ENCODE data around the gene ZNF76.
"Not testable (repeated sequence)": the region's sequence is repeated elsewhere in the genome, so short reads cannot be mapped to it uniquely, and the experiment has no call there.

ZNF76 gene

DNA sequence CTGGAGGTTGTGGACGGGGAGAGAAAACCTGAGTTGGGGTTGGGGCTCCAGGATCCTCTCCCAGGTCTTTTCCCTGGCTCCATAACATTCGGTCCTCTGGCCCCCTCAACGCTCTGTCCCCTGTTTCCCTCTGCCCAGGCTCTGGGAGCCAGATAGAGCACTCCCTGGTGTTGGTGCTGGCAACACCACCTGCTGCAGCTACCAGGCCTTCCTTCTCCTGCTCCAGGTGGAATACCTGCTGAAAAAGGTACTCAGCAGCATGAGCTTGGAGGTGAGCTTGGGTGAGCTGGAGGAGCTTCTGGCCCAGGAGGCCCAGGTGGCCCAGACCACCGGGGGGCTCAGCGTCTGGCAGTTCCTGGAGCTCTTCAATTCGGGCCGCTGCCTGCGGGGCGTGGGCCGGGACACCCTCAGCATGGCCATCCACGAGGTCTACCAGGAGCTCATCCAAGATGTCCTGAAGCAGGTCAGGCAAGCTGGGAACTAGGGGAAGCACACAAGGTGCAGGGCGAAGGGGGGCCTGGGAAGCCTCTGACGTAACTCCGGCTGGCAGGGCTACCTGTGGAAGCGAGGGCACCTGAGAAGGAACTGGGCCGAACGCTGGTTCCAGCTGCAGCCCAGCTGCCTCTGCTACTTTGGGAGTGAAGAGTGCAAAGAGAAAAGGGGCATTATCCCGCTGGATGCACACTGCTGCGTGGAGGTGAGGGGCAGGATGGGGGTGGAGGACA is 52.7 kb downstream of the ZNF76 start:
- H3K9me3 Mint-ChIP-seq, result no peaks in the 10 kb centered on the region
- no peak for ATAC-seq
- peak overlapping the region; percentile 92 for H3K27ac Mint-ChIP-seq
- H3K27me3 Mint-ChIP-seq, result no peaks in the 10 kb centered on the region
- peaks cover 61% of the 10 kb centered on the region for H3K36me3 Mint-ChIP-seq
- H3K4me3 Mint-ChIP-seq, result peak overlapping the region; percentile 60
- peaks cover 75% of the 10 kb centered on the region for H3K4me1 Mint-ChIP-seq

DNA sequence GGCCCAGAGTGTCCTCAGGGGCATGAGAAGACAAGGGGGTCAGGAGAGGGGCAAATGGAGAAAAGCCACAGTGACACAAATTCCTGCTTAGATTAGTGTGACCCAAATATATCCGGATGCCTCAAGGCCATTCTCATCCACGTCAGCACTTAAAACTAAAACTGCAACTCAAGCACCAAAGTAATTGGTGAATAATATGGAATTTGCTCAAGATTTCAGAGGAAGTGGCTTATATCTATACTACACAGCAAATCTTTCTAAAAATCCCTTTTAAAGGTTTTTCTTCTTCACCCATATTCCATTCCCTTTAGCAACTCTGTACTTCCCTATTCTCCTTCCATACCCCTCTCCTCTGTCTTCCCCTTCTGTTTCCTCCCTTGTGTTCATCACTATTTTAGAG is 53.3 kb downstream of the ZNF76 start:
- ATAC-seq, result no peak

DNA sequence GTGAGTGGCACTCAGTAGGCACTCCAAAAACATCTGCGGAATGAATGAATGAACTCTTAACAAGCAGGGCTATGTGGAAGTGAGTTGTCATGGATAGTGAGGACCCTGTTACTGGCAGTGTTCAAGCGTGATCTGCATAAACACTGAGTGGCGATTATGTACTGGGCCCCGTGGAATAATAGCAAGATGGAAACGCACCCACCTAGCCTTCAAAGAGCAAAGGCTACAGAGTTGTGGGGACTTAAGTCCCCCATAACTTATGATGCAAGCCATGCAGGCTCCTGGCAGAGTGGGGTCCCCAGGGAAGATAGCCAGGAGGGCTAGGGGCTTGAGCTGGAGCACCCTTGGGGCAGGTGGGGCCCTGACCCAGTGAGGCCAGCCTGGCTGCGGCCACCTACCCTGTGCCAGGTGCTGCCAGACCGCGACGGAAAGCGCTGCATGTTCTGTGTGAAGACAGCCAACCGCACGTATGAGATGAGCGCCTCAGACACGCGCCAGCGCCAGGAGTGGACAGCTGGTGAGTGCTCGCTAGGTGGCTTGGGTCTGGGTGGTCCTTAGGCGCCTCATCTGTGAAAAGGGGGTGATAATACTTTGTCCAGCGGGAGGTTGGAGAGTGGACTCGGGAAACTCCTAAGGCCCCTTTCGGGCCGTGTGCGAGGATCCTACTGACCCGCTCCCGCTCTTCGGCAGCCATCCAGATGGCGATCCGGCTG is 58.1 kb downstream of the ZNF76 start:
- Mint-ChIP-seq H3K27me3 (no peaks in the 10 kb centered on the region), H3K36me3 (peaks cover 85% of the 10 kb centered on the region), H3K9me3 (no peaks in the 10 kb centered on the region), H3K4me1 (peaks cover 28% of the 10 kb centered on the region), H3K4me3 (no peak overlapping the region), H3K27ac (peak overlapping the region; percentile 41)
- no peak for ATAC-seq

More for the DNA sequence above, 53.3 kb downstream of the ZNF76 start:
- Mint-ChIP-seq H3K4me1 (peaks cover 70% of the 10 kb centered on the region), H3K27ac (peak overlapping the region; percentile 92), H3K9me3 (no peaks in the 10 kb centered on the region), H3K36me3 (peaks cover 66% of the 10 kb centered on the region), H3K4me3 (no peak overlapping the region), H3K27me3 (no peaks in the 10 kb centered on the region)

DNA sequence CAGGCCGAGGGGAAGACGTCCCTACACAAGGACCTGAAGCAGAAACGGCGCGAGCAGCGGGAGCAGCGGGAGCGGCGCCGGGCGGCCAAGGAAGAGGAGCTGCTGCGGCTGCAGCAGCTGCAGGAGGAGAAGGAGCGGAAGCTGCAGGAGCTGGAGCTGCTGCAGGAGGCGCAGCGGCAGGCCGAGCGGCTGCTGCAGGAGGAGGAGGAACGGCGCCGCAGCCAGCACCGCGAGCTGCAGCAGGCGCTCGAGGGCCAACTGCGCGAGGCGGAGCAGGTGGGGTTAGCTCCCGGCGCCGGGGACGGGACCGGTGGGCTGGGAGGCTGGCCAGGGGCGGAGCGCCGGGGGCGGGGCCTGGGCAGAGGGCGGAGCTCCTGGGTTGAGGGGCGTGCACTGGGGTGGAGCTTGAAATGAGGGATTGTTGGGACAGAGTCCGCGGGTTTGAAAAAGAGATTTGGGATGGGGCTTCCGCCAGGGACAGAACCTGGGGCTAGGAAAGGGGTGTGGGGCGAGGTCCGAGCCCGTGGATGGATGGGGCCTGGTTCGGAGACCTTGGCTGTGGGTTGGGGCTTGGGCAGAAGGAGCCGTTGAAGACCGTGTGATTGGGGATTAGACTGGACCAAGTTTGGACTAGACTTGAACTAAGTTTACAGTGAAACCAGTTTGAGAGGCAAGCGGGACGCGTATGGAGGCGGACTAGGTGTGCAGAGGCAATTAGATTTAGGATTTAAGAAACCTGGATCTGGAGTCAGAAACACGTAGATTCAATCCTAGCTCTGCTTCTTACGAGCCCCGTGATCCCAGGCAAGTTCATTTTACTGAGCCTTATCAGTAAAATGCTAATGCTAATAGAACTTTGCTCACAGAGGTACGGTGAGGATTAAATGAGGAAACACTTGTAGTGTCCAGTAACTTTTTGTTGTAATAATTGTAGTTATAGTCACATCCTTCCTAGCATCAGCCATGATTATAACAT is 58.9 kb downstream of the ZNF76 start:
- Mint-ChIP-seq H3K36me3 (peaks cover 79% of the 10 kb centered on the region), H3K4me1 (peaks cover 19% of the 10 kb centered on the region), H3K4me3 (no peak overlapping the region), H3K9me3 (no peaks in the 10 kb centered on the region), H3K27ac (peak overlapping the region; percentile 41), H3K27me3 (no peaks in the 10 kb centered on the region)
- no peak for ATAC-seq

DNA sequence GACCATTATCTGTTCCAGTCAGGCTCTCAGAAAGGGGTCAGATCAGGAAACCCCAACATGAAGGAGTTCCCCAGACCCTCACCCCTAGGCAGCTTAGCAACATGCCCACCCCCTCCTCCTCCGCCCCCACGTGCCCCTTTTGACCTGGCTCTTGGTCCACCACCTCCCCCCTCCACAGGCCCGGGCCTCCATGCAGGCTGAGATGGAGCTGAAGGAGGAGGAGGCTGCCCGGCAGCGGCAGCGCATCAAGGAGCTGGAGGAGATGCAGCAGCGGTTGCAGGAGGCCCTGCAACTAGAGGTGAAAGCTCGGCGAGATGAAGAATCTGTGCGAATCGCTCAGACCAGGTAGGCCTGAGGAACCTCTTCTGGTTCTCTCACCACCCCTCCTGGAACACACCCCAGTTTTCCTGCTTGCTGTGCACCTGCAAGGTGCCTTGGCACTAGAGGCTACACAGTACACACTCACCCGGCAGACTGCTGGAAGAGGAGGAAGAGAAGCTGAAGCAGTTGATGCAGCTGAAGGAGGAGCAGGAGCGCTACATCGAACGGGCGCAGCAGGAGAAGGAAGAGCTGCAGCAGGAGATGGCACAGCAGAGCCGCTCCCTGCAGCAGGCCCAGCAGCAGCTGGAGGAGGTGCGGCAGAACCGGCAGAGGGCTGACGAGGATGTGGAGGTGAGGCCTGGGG is 60.0 kb downstream of the ZNF76 start:
- H3K27me3 Mint-ChIP-seq, result no peaks in the 10 kb centered on the region
- peaks cover 69% of the 10 kb centered on the region for H3K36me3 Mint-ChIP-seq
- no peak overlapping the region for H3K27ac Mint-ChIP-seq
- H3K4me3 Mint-ChIP-seq, result no peak overlapping the region
- H3K4me1 Mint-ChIP-seq, result peaks cover 11% of the 10 kb centered on the region
- H3K9me3 Mint-ChIP-seq, result no peaks in the 10 kb centered on the region
- ATAC-seq, result no peak

DNA sequence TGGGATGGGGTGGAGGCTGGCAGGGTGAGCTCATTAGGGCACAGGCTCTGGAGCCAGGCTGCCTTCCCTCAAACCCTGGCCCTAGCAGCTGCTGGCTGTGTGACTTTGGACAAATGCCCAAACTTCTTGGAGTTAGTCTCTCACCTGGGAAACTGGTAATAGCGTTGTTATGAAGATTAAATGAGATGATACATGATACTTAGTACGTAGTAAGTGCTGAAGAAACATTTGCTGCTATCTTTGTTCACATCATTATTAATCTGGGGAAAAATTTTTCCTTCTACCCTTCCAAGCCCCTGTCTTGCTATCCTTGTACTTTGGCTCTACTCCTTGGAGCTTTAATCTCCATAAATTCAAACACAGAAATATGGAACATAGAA is 60.5 kb downstream of the ZNF76 start:
- H3K9me3 Mint-ChIP-seq, result no peaks in the 10 kb centered on the region
- no peak overlapping the region for H3K27ac Mint-ChIP-seq
- H3K36me3 Mint-ChIP-seq, result peaks cover 67% of the 10 kb centered on the region
- no peak for ATAC-seq
- peaks cover 6% of the 10 kb centered on the region for H3K4me1 Mint-ChIP-seq
- no peaks in the 10 kb centered on the region for H3K27me3 Mint-ChIP-seq
- no peak overlapping the region for H3K4me3 Mint-ChIP-seq

DNA sequence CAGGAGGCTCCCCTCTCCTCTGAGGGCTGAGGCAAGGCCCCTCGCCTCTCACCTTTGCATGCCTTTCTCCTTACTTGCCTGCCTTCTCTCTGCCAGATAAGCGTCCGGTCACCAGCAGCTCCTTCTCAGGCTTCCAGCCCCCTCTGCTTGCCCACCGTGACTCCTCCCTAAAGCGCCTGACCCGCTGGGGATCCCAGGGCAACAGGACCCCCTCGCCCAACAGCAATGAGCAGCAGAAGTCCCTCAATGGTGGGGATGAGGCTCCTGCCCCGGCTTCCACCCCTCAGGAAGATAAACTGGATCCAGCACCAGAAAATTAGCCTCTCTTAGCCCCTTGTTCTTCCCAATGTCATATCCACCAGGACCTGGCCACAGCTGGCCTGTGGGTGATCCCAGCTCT is 61.6 kb downstream of the ZNF76 start:
- Mint-ChIP-seq H3K36me3 (peaks cover 67% of the 10 kb centered on the region), H3K27me3 (no peaks in the 10 kb centered on the region), H3K27ac (peak overlapping the region; percentile 27)

DNA sequence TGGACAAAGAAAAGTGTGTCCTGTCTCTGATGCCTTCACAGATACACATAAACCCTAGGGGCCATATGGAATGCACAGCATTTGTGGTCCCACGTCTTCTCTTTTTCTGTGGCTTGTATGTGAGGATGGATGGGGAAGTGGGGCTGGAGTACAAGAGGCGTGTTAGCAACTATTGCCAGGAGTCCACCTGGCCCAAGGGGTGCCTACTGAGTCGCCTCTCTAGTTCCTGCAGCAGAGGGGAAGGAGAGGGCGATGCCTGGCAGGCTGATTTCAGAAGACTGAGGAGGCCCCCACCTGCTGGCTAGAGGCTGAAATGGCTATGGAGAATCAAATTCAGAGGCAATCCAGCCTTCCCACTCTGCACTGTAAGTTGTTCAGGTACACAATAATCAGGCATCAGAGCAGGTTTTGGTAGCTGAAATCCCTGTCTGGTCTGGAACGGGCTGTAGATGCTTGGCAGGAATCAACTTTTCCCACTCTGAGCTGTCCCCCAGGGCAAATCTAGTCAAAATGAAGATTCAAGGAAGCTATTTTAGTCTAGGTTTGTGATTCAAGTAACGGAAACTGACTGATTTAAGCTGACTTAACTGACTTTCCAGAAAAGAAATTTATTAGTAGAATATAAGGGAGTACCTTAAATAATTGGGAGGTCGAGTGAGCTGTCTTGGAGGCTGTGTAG is 68.0 kb downstream of the ZNF76 start:
- H3K27me3 Mint-ChIP-seq, result no peaks in the 10 kb centered on the region
- H3K27ac Mint-ChIP-seq, result peak overlapping the region; percentile 63
- peaks cover 15% of the 10 kb centered on the region for H3K36me3 Mint-ChIP-seq
- H3K4me3 Mint-ChIP-seq, result peak overlapping the region; percentile 27
- peaks cover 3% of the 10 kb centered on the region for H3K9me3 Mint-ChIP-seq
- peaks cover 17% of the 10 kb centered on the region for H3K4me1 Mint-ChIP-seq
- ATAC-seq, result peak; percentile 89

More for the DNA sequence above, 61.6 kb downstream of the ZNF76 start:
- ATAC-seq, result no peak
- H3K4me1 Mint-ChIP-seq, result peaks cover 6% of the 10 kb centered on the region
- H3K9me3 Mint-ChIP-seq, result no peaks in the 10 kb centered on the region
- H3K4me3 Mint-ChIP-seq, result no peak overlapping the region

DNA sequence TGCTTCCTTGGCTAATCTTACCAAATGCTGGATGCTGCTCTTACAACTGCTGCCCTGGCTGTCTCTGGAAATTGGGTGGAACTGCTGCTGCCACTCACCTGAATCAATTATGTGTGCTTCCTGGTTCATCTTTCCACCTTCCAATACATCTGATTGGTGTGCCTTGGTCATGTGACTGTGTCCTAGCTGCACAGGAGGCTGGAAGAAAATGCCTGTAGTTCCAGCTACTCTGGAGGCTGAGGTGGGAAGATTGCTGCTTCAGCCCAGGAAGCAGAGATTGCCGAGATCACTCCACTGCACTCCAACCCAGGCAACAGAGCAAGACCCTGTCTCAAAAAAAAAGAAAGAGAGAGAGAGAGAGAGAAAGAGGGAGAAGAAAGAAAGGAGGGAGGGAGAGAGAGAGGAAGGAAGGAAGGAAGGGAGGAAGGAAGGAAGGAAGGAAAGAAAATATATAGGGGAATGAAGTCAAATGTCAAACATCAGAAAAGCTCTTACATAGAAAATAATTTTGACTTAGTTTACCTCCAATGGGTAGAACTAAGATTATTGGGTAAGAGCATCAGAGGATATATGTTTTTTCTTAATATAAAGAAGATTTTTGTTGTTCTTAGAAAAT is 68.7 kb downstream of the ZNF76 start:
- Mint-ChIP-seq H3K27me3 (no peaks in the 10 kb centered on the region), H3K4me3 (no peak overlapping the region), H3K27ac (peak overlapping the region; percentile 63)

DNA sequence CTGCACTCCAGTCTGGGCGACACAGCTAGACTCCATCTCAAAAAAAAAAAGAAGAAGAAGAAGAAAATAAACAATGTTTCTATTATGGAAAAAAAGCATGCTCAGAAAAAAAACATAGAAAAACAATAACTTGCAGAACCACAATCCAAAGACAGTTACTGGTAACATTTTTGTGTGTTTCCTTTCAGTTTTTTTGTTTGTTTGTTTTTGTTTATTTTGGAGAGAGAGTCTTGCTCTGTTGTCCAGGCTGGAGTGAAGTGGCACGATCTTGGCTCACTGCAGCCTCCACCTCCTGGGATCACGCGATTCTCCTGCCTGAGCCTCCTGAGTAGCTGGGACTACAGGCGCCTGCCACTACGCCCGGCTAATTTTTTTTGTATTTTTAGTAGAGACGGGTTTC is 69.4 kb downstream of the ZNF76 start:
- not testable (repeated sequence) for H3K4me3 Mint-ChIP-seq, H3K27ac Mint-ChIP-seq, H3K27me3 Mint-ChIP-seq, H3K9me3 Mint-ChIP-seq, ATAC-seq
- Mint-ChIP-seq H3K36me3 (peaks cover 18% of the 10 kb centered on the region), H3K4me1 (peaks cover 17% of the 10 kb centered on the region)

More for the DNA sequence above, 68.7 kb downstream of the ZNF76 start:
- Mint-ChIP-seq H3K4me1 (peaks cover 17% of the 10 kb centered on the region), H3K36me3 (peaks cover 16% of the 10 kb centered on the region), H3K9me3 (peaks cover 5% of the 10 kb centered on the region)
- ATAC-seq, result no peak

DNA sequence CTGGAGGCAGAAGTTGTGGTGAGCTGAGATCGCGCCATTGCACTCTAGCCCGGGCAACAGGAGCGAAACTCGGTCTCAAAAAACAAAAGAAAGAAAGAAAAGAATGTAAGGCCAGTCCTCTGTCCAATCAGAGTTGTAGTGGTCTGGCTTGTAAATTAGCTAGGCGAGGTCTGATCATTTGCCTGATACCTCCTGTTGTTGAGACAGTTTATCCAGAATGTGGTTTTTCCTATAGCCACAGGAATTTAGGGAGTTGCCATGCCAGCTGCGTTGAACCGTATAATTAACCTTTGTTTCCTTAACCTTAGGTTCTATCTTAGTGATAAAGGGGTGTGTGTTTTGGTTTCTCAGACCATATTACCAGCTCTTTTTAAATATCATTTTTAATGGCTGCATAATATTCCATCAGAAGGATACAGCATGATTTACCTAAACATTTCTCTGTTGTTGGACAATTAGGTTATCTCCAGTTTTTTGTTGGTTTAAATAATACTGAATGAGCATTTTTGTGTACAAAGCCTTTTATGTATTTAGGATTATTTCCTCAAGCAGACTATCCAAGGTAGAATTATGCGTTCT is 71.1 kb downstream of the ZNF76 start:
- Mint-ChIP-seq H3K4me3 (no peak overlapping the region), H3K27me3 (no peaks in the 10 kb centered on the region), H3K4me1 (peaks cover 17% of the 10 kb centered on the region), H3K36me3 (peaks cover 13% of the 10 kb centered on the region), H3K9me3 (peaks cover 7% of the 10 kb centered on the region), H3K27ac (no peak overlapping the region)
- ATAC-seq, result no peak

DNA sequence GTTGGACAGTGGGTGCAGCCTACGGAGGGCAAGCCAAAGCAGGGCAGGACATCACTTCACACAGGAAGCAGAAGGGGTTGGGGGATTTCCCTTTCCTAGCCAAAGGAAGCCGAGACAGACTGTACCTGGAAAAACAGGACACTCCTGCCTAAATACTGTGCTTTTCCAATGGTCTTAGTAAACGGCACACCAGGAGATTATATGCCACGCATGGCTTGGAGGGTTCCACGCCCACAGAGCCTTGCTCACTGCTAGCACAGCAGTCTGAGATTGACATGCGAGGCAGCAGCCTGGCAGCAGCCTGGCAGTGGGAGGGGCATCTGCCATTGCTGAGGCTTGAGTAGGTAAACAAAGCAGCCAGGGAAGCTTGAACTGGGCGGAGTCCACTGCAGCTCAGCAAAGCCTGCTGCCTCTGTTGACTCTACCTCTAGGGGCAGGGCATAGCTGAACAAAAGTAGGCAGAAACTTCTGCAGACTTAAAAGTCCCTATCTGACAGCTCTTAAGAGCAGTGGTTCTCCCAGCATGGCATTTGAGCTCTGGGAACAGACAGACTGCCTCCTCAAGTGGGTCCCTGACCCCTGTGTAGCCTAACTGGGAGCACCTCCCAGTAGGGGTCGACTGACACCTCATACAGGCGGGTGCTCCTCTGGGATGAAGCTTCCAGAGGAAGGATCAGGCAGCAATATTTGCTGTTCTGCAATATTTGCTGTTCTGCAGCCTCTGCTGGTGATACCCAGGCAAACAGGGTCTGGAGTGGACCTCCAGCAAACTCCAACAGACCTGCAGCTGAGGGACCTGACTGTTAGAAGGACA is 72.7 kb downstream of the ZNF76 start:
- Mint-ChIP-seq H3K36me3 (peaks cover 13% of the 10 kb centered on the region), H3K4me1 (peaks cover 16% of the 10 kb centered on the region)
- H3K27ac Mint-ChIP-seq, H3K27me3 Mint-ChIP-seq, H3K9me3 Mint-ChIP-seq, H3K4me3 Mint-ChIP-seq: not testable (repeated sequence)
- ATAC-seq, result peak; percentile 70

DNA sequence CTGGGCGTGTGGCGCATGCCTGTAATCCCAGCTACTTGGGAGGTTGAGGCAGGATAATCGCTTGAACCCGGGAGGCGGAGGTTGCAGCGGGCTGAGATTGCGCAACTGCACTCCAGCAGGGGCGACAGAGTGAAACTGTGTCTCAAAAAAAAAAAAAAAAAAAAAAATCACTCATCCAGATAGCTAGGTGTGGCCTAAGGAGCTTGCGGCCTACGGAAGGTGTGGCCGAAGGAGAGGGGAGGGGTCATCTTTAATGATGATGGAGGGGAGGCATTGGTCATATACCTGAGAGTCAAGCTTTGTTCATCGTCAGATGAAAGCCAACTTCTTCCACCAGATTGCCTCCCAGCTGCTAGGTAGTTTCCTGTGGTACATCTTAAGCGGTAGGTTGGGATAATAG is 82.0 kb downstream of the ZNF76 start:
- H3K9me3 Mint-ChIP-seq, result no peaks in the 10 kb centered on the region
- H3K36me3 Mint-ChIP-seq, result peaks cover 9% of the 10 kb centered on the region
- no peaks in the 10 kb centered on the region for H3K27me3 Mint-ChIP-seq
- no peak for ATAC-seq
- peaks cover 52% of the 10 kb centered on the region for H3K4me1 Mint-ChIP-seq
- no peak overlapping the region for H3K27ac Mint-ChIP-seq
- no peak overlapping the region for H3K4me3 Mint-ChIP-seq

Measured in stimulated activated memory B cell treated with anti-CD40 and anti-IgM and Interleukin-4, amounts not matched to agents 10 μg/mL and 1 μg/mL and 100 μg/mL, for 72 hours (primary cell).